Fibroblast of pulmonary artery (primary cell): ENCODE results near the gene POLQ.
A peak's percentile ranks its signal among the peaks of the same experiment; 100 is the strongest.
"Not testable (repeated sequence)": the region's sequence is repeated elsewhere in the genome, so short reads cannot be mapped to it uniquely, and the experiment has no call there.

Experiments
- DNase-seq: peaks from one replicate; pipeline ENCODE4 v3.0.0-alpha.2; 2010; ENCODE audit warnings: low read depth
- H3K4me3 ChIP-seq: replicated peaks from 2 replicates; pipeline ENCODE4 v1.5.1; 2011; ENCODE audit warnings: low read depth, mild to moderate bottlenecking, control low read depth, low read length, moderate library complexity
- CTCF ChIP-seq: IDR thresholded peaks from 2 replicates; pipeline ENCODE4 v1.5.1; 2011; ENCODE audit warnings: mild to moderate bottlenecking, control low read depth, low read length, inconsistent platforms; ENCODE audit errors: missing control alignments

The POLQ gene

GRCh38 chr3:121399820-121400219 is 146.0 kb downstream of the POLQ start:
- H3K4me3 ChIP-seq = no peak overlapping the region
- no peak for DNase-seq
- no peak for TF ChIP-seq CTCF

GRCh38 chr3:121398051-121398450 is 147.7 kb downstream of the POLQ start:
- H3K4me3 ChIP-seq = not testable (repeated sequence)
- peak; percentile 6 for DNase-seq

- H3K4me3 ChIP-seq = not testable (repeated sequence)
Observed at GRCh38 chr3:121395967-121396366, 149.8 kb downstream of the POLQ start.

GRCh38 chr3:121388308-121388707 is 157.5 kb downstream of the POLQ start:
- DNase-seq, H3K4me3 ChIP-seq: not testable (repeated sequence)

More at GRCh38 chr3:121395967-121396366, 149.8 kb downstream of the POLQ start:
- not testable (repeated sequence) for DNase-seq
